ENCODE results near the gene PDCD10.

The PDCD10 gene

DNA sequence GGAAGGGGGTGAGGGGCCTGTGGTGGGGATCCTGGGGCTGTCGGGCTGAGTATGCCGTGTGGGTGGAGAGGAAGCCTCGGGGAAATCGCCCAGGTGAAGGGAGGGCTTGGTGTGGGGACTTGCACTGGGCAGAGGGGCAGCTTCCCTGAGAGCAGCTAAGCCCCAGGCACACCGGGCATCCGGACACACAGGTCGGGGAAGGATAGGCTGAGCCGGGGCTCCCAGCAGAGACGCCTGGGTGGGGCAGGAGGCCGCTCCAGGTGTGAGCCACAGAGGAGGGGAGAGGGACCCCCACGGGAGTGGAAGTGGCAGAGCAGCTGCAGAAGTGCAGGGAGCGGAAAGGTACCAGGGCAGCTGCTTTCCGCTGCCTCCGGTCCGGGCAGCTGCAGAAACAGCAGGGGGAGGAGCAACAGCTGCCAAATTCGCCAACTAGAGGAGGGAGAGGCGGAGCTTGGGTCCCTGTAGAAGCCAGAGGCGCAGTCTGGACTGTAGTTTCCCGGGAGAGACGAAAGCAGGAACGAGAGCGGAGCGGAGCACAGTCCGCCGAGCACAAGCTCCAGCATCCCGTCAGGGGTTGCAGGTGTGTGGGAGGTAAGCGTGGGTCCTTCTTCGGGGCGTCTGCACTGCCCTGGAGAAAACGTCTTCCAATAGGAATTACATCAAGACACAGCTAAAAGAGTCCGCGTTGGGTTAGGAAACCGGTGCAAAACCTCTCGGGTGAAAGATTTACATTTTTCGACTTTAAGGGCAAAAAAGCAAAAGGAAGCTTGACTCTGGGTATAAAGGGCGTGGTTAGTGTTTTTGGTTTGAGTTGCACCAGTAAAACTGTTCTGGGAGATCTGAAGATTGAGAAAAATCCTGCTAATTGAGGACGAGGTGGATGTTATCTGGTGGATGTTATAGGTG is 794 bp upstream of the PDCD10 start, which contains the start of gene SERPINI1:
Gene SERPINI1, plus strand, starts transcription at position 489 of the 906 bp plus-strand sequence. CDS start 53,408 bp downstream, outside the sequence.
- peak; percentile 50 for DNase-seq (ENCODE audit: low read depth)

GRCh38 chr3:167733961-167734497 is 663 bp downstream of the PDCD10 start:
- no peak for DNase-seq (ENCODE audit: low read depth)

GRCh38 chr3:167732313-167733065 is 2.2 kb downstream of the PDCD10 start:
- no peak for DNase-seq (ENCODE audit: low read depth)

DNA sequence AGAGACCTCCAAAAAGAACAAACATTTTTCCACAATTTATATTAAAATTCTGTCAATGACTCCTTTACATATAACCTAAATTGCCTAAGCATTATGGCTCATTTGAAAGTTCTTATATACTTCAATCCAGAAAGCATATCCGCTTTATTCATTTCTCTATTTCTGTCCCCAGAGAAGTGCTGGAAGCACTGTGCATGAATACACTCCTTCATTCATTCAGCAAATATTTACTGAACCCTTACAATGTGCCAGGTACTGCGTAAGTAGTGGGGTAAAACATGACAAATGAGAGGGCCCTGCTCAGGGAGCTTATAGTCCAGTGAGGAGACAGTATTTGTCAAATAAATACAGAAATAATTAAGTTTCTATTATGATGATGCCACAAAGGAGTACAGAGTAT is 3.3 kb downstream of the PDCD10 start:
- DNase-seq (ENCODE audit: low read depth), result no peak

DNA sequence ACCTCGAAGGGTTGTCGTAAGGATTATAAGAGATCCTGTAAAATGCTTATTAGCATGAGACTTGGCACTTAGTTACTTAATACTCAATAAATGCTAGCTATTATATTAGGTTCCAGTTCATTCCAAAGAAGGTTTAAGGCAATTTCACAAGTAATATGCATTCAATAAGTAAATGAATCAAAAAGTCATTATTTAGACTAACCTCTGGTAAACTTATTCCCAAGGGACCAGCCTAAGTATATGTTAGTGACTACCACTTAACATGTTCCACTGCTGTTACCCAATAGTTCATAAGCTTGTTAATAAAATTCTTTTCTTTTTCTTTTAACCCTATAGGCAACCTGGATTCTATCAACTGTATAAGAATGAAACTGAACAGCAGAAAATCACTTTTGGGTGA is 5.1 kb downstream of the PDCD10 start:
- no peak for DNase-seq (ENCODE audit: low read depth)

GRCh38 chr3:167728632-167729323 is 5.9 kb downstream of the PDCD10 start:
- DNase-seq (ENCODE audit: low read depth), result no peak

DNA sequence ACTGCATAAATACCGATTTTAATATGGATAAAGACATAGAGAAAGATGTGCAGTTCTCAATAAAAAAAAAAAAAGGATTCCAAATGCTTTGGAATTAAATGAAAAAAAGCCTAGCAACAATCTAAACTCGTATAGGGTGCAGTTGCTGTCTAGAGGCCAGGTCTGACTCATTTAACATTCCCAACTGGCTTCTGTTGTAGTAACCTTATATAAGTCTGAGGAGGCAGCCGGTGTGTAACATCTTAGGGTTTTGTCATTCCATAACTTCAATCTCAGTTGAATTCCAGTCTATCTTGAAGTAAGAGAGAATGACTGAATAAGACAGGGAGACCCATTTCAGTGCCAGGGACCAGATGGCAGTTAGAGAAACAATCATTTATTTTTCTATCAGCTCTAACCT is 6.5 kb downstream of the PDCD10 start:
- DNase-seq (ENCODE audit: low read depth), result no peak

DNA sequence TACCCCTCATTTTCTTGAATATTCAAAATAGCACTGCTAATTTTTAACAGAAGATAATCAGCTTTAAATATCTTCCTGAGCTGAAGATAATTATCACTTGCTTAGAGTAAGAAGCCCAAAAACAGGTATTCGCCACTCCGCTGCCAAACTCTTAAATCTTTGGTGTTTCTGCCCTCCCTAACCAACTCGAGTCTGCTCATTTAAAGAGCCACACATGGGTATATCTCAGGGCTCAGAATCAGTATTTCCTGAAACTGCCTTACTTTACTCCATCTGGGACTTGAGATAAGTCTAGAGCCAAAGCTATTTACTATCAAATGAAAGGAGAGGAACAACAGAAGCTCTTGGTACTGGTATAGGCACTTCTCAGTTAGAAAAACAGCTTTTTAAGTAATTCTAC is 10.8 kb downstream of the PDCD10 start:
- DNase-seq (ENCODE audit: low read depth), result no peak

- no peak for DNase-seq (ENCODE audit: low read depth)
Observed at GRCh38 chr3:167723025-167723512, 11.6 kb downstream of the PDCD10 start.

DNA sequence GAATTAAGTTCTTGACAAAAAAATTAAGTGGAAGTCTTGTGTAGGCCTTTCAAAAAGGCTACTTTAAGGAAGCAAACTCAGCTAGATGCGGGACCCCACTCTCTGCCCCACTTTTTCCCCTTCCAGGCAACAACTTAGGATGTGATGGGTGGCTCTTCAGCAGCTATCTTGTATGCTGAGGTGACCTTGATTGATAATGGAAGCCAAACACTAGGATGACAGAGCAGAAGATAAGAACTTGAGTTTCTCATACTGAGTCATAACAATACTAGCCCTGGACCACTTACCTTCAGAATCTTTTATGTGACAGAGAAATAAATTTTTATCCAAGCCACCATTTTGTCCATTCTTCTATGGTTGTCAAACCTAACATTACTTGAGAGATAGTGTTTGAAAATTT is 16.1 kb downstream of the PDCD10 start:
- DNase-seq (ENCODE audit: low read depth), result no peak

GRCh38 chr3:167716920-167717319 is 17.8 kb downstream of the PDCD10 start:
- DNase-seq (ENCODE audit: low read depth), result no peak

DNA sequence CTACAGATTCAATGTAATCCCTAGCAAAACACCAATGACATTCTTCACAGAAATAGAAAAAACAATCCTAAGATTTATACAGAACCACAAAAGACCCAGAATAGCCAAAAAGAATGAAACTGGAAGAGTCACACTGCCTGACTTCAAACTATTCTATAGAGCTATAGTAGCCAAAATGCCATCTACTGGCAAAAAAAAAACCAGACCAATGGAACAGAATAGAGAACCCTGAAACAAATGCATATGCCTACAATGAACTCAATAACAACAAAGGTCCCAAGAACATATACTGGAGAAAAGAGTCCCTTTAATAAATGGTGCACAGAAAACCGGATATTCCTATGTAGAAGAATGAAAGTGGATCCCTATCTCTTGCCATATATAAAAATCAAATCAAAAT is 19.8 kb downstream of the PDCD10 start:
- no peak for DNase-seq (ENCODE audit: low read depth)

- DNase-seq (ENCODE audit: low read depth), result no peak
Observed at GRCh38 chr3:167712445-167712844, 22.2 kb downstream of the PDCD10 start.

DNA sequence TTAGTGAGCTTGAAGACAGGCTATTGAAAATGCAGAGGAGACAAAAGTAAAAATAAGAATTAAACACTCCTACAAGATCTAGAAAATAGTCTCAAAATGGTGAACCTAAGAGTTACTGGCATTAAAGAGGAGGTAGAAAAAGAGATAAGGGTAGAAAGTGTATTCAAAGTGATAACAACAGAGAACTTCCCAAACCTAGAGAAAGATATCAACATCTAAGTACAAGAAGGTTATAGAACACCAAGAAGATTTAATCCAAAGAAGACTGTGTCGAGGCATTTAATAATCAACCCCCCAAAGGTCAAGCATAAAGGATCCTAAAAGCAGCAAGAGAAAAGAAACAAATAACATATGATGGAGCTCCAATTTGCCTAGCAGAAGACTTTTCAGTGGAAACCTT is 23.3 kb downstream of the PDCD10 start:
- DNase-seq (ENCODE audit: low read depth), result no peak

GRCh38 chr3:167710552-167710951 is 24.1 kb downstream of the PDCD10 start:
- no peak for DNase-seq (ENCODE audit: low read depth)

GRCh38 chr3:167709690-167710089 is 25.0 kb downstream of the PDCD10 start:
- DNase-seq (ENCODE audit: low read depth), result no peak

- DNase-seq (ENCODE audit: low read depth), result no peak
Observed at GRCh38 chr3:167705840-167706239, 28.9 kb downstream of the PDCD10 start.

DNA sequence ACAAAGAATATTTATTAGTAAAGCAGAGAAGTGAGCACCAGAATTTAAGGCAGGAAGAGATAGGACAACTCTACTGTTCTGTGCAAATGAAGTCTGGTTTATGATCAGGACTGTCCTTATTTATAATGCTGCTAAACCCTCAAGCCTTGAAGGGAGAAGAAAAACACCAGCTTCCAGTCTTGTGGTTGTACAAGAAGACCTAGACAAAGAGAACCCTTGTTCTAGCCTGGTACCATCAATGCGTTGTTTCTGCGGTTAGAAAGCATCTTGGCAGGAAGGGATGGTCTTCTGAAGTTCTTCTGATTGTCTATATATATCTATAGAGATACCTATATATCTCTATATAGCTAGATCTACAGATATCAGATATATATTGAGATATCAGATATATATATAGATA is 33.8 kb downstream of the PDCD10 start:
- no peak for DNase-seq (ENCODE audit: low read depth)

- no peak for DNase-seq (ENCODE audit: low read depth)
Observed at GRCh38 chr3:167700046-167700445, 34.6 kb downstream of the PDCD10 start.

DNA sequence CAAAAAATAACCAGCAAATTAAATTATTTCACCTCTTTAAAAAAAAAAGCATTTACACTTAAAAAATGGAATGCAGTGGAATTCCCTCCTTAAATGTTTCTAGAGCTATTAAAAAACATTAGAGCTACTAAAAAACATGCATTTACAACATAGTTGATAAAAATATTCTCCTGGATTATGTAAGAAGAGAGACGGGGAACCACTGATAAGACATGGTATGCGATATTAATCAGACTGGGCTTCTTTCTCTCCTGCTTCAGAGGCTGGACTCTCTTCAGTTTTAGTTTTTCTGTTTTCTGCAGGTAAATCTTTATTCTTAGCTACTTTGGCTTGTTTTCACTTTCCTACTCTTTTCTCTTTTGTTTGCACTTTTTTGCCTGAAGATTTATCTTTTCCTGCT is 40.6 kb downstream of the PDCD10 start:
- no peak for DNase-seq (ENCODE audit: low read depth)

- no peak for DNase-seq (ENCODE audit: low read depth)
Observed at GRCh38 chr3:167691366-167691765, 43.3 kb downstream of the PDCD10 start.

GRCh38 chr3:167684388-167684993 is 50.2 kb downstream of the PDCD10 start:
- no peak for DNase-seq (ENCODE audit: low read depth)
